ENCODE results near the gene PIWIL4.

The PIWIL4 gene

DNA sequence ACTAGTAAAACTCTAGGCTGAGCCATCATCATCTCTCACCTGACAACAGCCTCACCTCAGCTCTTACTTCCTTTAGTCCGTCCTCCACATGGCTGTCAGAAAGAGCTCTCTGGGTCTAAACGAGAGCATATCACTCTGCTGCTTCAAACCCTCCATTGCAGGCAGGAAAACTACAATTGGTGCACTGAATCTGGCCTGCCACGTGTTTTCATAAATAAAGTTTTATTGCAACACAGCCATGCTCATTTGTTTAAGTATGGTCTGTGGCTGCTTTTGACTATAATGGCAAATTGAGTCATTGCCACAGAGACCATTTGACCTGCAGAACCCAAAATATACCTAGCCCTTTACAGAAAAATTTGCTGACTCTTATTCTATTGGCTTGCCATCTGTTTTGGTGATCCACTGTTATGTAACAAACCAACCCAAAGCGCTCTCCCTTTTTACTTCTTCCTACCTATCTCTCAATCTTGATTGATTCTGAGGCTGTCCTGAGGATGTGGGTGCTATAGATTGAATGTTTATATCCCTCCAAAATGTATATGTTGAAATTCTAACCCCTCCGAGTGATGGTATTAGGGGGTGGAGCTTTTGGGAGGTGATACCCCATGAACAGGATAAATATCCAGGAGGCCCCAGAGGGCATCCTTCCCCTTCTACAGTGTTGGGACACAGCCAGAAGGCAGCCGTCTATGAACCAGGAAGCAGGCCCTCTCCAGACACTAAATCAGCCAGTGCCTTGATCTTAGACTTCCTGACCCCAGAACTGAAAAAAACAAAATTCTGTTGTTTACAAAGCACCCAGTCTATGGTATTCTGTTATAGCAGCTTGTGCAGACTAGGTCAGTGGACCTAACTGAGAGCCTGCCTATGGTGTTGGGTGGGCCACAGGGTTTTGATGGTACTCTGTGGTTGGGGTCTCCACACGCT is 99.9 kb downstream of the PIWIL4 start:
- DNase-seq, result no peak

GRCh38 chr11:94668212-94668793 is 101.1 kb downstream of the PIWIL4 start:
- DNase-seq, result no peak

- no peak for DNase-seq
Observed at GRCh38 chr11:94669023-94669422, 101.9 kb downstream of the PIWIL4 start.
